ENCODE results near the gene NCK1.
"Not testable (repeated sequence)": the region's sequence is repeated elsewhere in the genome, so short reads cannot be mapped to it uniquely, and the experiment has no call there.

NCK1 gene

DNA sequence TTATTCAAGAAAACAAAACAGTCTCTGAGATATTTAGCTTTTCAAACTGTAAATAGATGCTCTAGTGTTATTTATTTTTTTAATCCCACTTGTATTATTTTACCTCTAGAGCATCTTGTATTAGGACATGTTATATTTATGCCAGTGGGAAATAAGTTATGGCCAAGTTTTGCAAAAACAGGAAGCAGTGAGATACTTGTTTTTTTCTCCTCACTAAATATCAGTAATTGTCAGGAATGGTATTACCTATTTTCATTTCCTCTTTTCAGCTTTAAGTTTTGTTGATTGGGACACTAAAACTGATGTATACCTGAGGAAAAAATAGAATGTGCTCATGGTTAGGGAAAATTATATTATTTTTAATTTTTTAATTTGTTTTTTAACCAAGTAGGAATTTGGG is 87.1 kb downstream of the NCK1 start:
- ATAC-seq (no peak), DNase-seq (no peak)

DNA sequence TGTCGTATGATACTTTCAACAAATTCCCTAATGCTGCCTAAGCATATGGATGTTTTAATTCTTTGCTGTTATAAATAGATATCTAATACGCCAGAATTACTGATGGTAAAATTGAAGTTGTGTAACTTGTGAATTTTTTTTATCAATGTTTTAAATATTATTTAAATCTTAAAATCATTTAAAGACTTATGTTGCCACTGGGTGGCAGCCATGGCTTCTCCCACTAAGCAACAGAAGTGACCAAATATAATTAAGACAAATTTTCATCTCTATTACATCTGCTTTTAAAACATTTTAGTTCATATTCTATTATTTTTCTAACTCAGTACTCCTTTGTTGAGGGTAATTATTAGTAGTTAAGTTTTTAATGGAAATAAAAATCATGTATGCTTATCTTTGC is 87.7 kb downstream of the NCK1 start:
- DNase-seq (no peak), ATAC-seq (no peak)

DNA sequence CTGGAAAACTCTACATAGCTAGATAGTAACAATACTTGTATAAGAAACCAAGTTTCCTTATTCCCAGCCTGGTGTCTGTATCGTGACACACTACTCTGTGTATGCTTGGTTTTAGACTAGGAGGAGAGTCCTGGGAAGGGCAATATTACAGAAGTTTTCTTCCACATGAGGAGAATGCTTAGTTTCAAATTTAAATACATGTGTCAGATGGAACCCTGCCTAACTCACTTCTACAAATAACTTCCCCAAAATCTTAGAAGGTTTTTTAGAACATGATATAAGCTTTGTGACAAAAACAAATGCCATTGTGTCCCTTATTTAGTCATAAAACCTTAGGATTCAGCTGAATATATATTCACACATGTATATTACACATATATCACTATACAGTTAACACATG is 88.6 kb downstream of the NCK1 start:
- ATAC-seq, result no peak

DNA sequence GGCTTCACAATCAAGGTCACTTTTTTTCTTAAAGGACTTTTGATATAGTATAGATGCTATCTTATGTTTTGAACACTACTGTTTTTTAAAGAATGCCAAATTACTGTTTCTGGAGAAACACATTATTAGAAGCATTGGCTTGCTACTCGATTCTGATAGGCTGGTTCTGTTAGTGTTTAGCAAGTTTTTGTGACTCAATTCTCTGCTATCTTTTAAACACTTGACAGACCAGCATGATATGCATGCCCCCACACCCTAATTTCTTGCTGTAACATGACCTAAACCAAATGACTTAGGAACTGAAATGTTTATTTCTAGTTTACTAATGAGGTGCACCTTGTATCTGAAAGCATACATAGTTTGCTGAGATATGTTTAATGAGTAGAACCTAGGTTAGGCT is 90.3 kb downstream of the NCK1 start:
- ATAC-seq (no peak), DNase-seq (no peak)

More for the DNA sequence above, 88.6 kb downstream of the NCK1 start:
- DNase-seq, result no peak

DNA sequence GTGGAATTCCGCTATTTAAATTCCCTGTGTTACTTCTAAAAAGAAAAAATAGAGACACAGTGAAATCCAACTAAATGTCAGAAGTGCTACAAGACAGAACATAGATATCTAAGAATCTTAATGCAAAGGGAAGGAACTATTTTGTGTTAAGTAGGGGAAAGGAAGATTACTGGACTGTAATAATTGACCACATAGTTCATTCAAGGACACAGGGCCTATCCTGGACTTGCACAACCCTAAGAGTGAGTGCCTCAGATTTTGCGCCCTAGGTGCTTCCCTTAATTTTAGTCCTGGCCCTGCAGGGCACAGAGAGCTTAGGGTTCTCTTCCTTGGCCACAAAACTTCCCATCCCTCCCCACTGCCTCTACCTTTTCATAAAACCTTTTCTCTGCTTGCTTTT is 92.2 kb downstream of the NCK1 start:
- DNase-seq (no peak), ATAC-seq (no peak)

DNA sequence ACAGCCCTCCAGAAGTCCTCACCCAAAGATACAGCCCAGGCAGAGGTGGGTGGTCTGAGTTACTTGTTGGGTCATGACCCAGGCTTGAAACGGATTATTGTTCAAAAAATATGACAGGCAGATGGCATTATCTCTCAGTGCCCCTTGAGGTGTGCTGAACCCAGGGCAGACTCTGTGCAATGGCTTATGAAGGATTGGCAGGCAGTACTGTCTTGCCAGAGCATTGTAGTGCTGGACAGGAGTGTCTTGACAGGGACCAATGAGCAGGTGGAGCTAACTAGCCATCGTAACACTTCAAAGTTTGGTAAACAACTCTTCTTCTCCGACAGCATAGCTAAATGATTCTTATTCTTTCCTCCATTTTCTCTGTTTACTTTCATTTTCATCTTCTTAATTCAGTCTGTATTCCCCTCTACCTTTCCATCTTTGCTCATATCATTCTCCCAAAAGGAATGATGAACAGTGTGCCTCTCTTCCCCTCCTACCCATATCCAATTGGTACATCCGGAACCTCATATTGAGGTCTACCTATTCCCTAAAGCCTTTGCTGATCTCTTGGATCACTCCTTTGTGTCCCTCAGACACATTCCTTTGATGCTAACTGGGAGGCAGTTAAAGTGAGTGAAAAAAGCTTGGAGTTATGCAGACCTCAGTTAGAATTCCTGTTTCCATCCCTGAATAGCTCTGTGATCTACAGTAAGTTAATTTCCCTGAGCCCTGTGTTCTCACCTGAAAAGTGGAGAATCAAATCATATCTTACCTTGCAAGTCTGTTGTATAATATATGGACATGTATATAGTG is 93.2 kb downstream of the NCK1 start:
- ATAC-seq, result no peak

DNA sequence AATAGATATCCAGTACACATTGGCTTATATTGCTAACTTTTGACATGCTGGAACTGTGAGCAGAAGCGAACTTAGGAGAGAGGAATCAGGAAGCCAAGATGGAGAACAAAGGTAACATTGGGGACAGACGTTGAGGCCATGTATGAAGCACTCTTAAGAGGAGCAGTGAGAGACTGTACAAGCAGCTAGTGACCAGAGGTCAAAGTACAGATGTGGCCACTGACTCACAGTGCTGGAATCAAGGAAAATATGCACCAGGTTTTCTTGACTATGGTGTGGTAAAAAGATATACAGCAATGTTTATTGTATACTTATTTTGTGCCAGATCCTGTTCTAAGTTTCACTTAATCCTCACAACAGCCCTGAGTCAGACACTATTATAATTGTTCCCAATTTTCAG is 93.8 kb downstream of the NCK1 start:
- ATAC-seq, result no peak
- no peak for DNase-seq

More for the DNA sequence above, 93.2 kb downstream of the NCK1 start:
- no peak for DNase-seq

DNA sequence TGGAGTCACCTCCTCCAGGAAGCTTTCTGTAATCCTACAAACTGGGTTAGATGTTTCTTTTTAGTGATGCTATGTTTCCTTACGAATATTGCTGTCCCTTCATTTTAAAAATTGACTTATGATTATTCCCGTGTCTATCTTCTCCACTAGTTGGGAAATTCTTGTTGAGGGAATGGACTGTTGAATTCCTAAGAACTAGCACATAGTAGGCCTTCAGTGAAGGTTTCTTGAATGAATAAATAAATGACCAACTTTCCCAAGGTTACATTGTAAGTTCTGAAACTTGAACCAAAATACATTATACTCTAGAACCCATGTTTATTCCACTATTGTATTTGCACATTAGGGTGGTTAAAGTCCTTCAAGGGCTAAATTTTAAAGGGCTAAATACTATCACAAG is 95.0 kb downstream of the NCK1 start:
- ATAC-seq (no peak), DNase-seq (no peak)

DNA sequence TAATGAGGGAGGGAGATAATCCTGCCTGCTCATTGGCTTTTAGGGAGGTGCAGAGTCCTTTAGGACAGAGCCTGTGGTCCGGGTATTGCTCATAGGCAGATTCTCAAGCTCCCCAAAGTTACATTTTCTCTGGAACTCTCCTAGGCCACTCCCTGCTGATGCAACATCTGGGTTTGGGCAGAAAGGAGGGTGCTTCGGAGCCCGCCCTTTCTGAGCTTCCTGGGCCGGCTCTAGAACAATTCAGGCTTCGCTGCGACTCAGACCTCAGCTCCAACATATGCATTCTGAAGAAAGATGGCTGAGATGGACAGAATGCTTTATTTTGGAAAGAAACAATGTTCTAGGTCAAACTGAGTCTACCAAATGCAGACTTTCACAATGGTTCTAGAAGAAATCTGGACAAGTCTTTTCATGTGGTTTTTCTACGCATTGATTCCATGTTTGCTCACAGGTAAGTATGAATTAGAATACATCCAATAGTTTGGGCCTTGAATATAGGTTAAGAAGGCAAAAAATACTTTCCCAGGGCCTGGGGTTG is 95.8 kb downstream of the NCK1 start, which contains the start of gene IL20RB:
IL20RB (plus strand) TSS at position 233 of the 538 bp plus-strand sequence; CDS start at position 364, 131 bp downstream.
- ATAC-seq, result no peak
- no peak for DNase-seq

DNA sequence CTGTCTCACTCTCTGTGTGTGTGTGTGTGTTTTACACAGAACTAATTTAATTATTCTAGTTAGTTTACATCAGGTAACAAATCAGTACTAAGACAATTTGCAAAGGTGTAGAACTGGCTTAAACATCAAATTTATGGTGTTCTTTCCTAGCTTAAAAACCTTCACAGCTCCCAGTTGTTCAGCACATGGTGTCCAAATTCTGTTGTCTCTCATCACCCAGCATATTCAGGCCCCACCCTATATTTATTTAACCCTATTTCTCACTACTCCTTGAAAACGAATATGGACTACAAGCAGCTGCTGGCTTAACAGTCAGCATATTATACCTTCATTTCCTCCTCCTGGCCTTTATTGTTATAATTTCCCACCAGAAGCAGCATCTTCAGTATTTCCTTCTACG is 96.9 kb downstream of the NCK1 start:
- DNase-seq, result no peak
- no peak for ATAC-seq

DNA sequence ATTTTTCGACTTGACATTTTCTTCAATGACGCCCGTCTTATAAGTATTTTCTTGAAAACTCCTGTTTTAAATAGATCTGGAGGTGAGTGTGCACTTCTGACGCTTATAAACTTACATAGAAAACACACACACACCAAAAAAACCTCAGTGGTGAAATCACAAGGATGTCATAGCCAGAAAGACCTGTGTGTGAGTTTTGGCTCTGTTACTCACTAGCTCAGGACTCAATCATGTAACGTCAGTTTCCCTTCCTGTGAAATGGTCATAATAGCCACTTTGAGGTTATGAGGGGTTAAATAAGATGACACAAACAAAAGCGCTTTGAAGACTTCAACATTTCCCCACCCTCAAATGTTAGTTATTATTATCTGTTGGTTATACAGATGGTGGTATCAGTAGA is 97.6 kb downstream of the NCK1 start:
- ATAC-seq (no peak), DNase-seq (no peak)

DNA sequence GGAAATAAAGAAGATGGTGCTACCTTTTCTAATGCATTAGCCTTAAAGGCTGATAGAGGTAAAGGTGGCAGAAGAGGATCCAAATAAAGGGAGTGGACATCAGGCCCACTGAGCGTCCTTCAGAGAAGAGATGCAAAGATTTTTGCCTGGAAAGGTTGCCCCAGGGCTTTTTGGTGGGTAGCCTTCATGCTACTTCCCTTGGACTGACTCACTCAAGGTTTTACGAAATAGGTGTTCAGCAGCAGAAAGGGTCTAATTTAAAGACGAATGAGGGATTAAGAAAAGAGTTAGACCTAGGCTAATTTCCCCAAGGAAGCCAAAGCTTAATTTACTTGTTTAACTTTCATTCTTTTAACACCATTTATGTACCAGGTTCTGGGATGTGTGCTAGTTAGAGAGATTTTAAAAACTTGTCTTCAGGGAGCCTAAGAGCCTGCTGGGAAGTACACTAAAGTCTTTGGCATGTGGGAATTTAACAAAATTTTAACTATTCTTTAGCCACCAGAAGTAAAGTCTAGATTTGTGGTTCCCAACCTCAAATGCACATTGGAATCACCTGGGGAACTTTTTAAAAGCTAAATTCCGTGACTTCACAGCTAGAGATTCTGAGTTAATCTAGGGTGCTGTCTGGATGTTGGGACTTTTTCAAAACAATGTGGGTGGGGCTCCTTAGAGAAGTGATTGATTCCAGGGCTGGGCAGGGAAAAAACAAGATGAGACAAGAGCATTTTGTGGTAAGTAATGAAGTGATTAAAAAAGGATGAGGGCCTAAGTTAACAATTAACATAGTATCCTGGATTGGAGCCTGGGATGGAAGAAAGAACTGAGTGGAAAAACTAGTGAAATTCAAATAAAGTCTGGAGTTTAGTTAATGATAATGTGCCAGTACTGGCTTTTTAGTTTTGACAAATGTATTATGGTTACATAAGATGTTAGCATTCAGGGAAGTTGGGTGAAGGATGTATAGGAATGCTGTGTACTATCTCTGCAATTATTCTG is 99.1 kb downstream of the NCK1 start:
- ATAC-seq, result no peak
- DNase-seq, result no peak

DNA sequence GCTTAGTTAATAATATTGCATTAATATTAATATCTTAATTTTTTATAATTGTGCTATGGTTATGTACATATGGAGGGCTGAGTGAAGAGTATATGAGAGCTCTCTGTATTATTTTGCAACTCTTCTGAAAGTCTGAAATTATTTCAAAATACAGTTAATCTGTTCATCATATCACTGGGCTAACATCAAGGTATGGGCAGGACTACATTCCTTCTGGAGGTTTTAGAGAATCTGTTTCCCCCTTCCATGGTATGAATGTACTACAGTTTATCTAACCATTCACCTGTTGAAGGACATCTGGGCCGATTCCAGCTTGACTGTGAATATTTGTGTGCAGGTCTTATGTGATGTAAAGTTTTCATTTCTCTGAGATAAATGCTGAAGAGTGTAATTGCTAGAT is 100.9 kb downstream of the NCK1 start:
- DNase-seq, result no peak
- ATAC-seq, result no peak

DNA sequence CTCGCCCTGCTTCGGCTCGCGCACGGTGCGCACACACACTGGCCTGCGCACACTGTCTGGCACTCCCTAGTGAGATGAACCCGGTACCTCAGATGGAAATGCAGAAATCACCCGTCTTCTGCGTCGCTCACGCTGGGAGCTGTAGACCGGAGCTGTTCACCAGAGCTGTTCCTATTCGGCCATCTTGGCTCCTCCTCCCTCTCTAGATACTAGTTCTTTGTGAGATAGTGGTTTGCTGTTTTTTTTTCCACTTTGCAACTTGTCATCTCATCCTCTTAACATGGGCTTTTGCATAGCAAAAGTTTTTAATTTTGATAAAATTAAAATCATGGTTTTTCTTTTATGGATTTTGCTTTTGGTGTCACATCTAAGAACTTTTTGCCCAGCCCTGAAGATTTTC is 107.5 kb downstream of the NCK1 start:
- ATAC-seq, DNase-seq: not testable (repeated sequence)

DNA sequence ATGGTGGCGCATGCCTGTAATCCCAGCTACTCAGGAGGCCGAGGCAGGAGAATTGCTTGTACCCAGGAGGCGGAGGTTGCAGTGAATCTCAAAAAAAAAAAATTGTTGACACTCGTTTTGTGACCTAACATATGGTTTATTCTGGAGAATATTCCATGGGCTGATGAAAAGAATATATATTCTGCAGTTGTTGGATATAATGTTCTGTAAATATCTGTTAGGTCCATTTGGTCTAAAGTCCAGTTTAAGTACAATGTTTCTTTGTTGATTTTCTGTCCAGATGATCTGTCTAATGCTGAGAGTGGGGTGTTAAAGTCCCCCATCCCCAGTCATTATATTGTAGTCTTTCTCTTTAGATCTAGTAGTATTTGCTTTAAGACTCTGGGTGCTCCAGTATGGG is 111.3 kb downstream of the NCK1 start:
- ATAC-seq (no peak), DNase-seq (no peak)

DNA sequence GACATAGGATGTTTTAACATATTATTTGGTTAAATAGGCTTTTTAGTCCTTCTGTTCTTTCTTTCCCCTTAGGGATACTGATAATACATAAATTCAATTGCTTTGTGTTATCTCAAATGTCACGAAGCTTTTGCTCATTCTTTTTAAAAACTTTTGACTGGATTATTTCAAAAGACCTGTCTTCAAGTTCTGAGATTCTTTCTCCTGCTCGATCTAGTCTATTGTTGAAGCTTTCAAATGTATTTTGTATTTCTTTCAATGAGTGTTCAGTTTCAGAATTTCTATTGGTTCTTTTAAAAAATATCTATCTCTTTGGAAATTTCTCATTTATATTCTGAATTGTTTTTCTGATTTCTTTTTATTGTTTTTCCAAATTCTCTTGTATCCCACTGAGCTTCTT is 112.7 kb downstream of the NCK1 start:
- ATAC-seq (no peak), DNase-seq (no peak)

DNA sequence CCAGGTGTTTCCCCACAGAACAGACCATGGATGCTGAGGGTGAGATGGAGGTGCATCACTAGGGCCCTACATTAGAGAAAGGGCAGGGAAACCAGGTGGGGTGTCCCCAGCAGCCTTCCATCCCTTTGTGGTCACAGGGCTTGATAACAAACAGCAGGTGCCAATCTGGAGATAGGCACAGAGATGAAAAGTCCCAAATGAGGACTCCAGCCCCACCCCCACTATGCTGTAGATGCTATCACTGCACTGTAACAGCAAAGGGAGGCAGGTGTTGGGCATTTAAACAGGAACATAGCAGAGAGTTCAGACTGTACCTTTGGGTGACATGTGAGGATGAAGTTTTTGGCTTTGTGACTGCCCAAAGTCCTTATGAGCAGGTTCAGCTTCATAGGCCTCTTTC is 117.2 kb downstream of the NCK1 start:
- no peak for DNase-seq
- no peak for ATAC-seq

DNA sequence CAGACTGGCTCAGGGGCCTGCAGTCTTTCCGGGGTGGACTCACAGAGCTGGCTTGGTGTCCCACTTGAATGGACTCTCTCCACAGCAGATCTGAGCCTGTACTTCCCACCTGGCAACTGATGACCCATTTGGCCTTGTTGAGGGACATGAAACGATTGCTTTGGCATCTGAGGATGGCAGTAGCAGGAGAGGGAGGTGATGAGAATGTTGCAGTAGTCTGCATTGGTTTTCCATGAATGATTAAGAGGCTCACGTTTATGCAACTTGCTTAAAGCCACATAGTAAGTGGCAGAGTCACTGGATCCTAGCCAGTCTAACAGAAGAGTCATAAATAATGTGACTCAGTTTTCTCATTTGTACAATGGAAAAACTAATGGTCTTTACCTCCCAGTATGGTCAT is 117.7 kb downstream of the NCK1 start:
- ATAC-seq (no peak), DNase-seq (no peak)

DNA sequence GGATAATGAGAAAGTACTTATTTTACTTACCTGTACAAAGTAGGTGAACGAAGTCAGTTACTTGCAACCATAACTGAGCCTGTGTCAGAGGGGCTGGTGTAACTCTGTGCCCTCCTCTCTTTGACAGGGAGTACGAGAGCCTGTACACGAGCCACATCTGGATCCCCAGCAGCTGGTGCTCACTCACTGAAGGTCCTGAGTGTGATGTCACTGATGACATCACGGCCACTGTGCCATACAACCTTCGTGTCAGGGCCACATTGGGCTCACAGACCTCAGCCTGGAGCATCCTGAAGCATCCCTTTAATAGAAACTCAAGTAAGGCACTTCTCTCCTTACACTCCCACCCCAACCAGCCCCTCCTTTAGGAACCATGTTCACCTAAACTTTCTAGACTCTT is 120.0 kb downstream of the NCK1 start:
- DNase-seq (no peak), ATAC-seq (no peak)

DNA sequence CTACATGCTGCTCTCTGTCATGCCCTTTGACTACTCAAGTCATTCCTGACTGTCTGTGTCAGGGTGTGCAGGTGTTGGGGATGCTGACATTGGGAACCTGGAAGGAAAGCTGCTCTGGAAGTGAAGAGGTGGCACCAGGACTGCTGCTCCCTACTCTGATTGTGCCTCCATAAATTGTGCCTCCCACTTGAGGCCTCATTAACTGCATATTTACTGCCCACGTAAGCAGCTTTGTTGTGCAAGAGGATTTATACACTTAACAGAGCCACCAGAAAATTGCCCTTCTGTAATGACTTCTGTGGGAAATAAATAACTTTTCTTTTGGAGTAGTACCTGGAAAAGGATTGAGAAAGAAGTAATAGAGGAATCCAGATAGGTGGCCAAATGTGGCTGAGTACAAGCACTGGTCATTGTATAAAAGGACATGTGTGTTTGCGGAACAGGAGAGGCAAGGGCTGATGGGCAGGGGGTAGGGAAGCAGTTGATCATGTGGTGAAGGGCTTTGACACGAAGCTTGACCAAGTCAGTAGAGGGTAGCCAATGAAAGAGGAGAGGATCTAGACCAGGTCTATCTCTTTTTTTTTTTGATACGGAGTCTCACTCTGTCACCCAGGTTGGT is 120.6 kb downstream of the NCK1 start:
- ATAC-seq (no peak), DNase-seq (no peak)

DNA sequence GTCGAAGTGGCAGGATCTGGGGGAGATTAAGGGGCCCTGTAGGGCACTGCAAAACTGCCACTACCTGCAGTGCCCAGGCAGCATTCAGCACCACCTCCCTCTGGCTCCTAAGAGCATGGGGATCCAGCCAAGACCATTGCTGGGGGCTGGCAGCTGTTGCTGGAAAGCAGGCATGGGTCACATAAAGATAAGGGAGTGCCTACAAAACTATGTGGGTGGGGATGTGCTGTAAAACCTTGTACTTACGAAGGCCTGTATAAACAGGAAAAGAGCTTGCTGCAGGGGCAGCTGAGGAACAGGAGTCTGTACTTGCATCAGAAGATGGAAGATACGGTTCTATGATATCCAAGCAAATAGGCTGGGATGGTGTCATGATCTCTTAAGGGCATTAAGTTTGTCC is 122.8 kb downstream of the NCK1 start:
- ATAC-seq (no peak), DNase-seq (no peak)

DNA sequence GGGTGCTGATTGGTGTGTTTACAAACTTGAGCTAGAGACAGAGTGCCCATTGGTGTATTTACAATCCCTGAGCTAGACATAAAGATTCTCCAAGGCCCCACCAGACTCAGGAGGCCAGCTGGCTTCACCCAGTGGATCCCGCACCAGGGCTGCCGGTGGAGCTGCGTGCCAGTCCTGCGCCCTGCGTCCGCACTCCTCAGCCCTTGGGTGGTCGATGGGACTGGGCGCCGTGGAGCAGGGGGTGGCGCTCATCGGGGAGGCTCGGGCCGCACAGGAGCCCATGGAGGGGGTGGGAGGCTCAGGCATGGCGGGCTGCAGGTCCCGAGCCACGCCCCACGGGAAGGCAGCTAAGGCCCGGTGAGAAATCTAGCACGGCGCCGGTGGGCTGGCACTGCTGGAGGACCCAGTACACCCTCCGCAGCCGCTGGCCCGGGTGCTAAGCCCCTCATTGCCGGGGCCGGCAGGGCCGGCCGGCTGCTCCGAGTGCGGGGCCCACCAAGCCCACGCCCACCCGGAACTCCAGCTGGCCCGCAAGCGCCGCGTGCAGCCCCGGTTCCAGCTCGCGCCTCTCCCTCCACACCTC is 125.5 kb downstream of the NCK1 start:
- not testable (repeated sequence) for ATAC-seq, DNase-seq
